ENCODE data around the gene CD19.
"Not testable (repeated sequence)": the region's sequence is repeated elsewhere in the genome, so short reads cannot be mapped to it uniquely, and the experiment has no call there.

Gene CD19

DNA sequence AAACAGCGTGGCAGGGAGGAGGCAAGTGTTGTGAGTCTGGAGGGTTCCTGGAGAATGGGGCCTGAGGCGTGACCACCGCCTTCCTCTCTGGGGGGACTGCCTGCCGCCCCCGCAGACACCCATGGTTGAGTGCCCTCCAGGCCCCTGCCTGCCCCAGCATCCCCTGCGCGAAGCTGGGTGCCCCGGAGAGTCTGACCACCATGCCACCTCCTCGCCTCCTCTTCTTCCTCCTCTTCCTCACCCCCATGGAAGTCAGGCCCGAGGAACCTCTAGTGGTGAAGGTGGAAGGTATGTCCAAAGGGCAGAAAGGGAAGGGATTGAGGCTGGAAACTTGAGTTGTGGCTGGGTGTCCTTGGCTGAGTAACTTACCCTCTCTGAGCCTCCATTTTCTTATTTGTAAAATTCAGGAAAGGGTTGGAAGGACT is at the start of gene CD19:
CD19 (plus strand) TSS at position 171 of the 425 bp plus-strand sequence; CDS start at position 201, 30 bp downstream.
- no peak for DNase-seq

DNA sequence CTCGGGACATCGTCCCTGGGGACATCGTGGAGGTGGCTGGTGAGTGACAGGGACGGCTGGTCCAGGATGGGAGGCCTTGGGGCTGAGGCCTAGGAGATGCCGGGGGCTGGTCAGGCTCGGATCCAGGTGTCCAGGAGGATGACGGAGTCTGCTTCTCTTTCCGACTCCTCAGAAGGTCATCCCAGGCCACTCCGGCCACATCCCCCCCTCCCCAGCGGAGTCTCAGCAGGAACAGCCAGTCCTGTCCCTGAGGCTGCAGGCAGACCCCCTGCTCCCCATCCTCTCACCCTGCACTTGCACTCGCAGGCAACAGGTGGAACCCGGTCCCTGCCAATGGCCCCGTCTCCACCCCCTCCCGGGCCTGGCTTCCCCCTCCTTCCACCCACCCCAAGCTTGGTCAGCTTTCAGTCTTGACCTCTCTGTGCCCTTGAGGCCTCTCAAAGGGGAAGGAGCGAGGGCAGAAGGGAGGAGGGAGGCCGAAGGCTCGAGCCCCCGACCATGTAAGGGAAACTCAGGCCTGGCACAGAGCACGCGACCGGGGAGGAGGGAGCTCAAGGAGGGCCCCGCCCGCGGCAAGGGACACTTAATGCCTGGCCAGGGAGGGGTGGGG is 49.1 kb upstream of the CD19 start:
- no peak for DNase-seq

- DNase-seq: no peak
Measured at GRCh38 chr16:28883221-28883996, 48.4 kb upstream of the CD19 start.

GRCh38 chr16:28884045-28884444 is 47.7 kb upstream of the CD19 start:
- DNase-seq: no peak

- no peak for DNase-seq
Measured at GRCh38 chr16:28886945-28887344, 44.8 kb upstream of the CD19 start.

DNA sequence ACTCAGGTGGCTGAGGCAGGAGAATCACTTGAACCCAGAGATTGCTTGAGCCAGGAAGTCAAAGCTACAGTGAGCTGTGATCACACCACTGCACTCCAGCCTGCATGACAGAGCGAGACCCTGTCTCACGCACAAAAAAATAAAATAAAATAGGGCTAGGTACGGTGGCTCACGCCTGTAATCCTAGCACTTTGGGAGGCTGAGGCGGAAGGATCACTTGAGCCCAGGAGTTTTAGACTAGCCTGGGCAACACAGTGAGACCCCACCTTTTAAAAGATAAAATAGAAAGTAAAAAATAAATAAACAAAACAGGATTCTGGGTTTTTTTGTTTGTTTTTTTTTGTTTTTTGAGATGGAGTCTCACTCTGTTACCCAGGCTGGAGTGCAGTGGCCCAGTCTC is 41.4 kb upstream of the CD19 start:
- not testable (repeated sequence) for DNase-seq

- no peak for DNase-seq
Measured at GRCh38 chr16:28891964-28892890, 39.5 kb upstream of the CD19 start.

- DNase-seq: no peak
Measured at GRCh38 chr16:28893291-28893690, 38.5 kb upstream of the CD19 start.

DNA sequence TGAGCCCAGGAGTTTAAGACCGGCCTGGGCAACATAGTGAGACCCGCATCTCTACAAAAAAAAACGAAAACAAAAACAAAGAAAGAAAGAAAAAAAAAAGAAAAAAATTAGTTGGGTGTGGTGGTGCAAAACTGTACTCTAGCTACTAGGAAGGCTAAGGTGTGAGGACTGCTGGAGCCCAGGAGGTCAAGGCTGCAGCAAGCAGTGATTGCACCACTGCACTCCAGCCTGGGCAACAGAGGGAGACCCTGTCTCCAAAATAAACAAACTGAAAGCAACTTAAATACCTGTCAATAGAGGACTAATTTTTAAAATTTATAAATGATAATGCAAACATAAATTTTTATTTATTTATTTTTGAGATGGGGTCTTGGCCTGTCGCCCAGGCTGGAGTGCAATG is 36.2 kb upstream of the CD19 start:
- DNase-seq: no peak

GRCh38 chr16:28897826-28898225 is 33.9 kb upstream of the CD19 start:
- no peak for DNase-seq

DNA sequence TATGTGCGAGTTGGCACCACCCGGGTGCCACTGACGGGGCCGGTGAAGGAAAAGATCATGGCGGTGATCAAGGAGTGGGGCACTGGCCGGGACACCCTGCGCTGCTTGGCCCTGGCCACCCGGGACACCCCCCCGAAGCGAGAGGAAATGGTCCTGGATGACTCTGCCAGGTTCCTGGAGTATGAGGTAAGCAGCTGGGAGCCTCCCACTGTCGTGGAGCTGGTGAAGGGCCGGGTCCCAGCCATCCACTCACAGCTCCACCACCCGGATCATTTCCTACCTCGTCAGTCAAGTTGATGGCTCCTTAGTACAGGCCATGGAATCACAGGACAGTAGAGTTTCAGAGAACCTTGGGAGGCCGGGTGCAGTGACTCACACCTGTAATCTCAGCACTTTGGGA is 33.5 kb upstream of the CD19 start:
- DNase-seq: no peak

DNA sequence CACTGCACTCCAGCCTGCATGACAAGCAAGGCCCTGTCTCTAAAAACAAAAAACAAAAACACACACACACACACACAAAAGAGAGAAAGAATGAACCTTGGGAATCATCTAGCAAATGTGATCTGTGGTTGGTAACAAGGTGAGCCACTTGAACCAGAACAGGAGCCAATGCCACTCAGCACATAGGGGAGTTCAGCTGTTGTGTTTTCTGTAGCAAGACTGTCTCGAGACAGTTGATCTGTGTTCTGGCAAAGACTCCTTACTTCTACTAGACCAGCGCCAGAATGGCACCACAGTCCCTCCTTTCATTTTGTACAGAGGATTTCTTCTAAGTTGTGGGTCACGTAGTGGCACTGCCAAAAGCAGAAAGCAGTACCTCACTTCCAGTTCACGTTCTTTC is 32.8 kb upstream of the CD19 start:
- DNase-seq: no peak

- DNase-seq: no peak
Measured at GRCh38 chr16:28899882-28900590, 31.7 kb upstream of the CD19 start.

- DNase-seq: no peak
Measured at GRCh38 chr16:28900601-28901000, 31.2 kb upstream of the CD19 start.

- DNase-seq: no peak
Measured at GRCh38 chr16:28901862-28902261, 29.9 kb upstream of the CD19 start.

GRCh38 chr16:28902909-28903308 is 28.9 kb upstream of the CD19 start:
- DNase-seq: no peak

GRCh38 chr16:28903344-28904042 is 28.3 kb upstream of the CD19 start:
- DNase-seq: no peak

- no peak for DNase-seq
Measured at GRCh38 chr16:28904363-28904762, 27.4 kb upstream of the CD19 start.

DNA sequence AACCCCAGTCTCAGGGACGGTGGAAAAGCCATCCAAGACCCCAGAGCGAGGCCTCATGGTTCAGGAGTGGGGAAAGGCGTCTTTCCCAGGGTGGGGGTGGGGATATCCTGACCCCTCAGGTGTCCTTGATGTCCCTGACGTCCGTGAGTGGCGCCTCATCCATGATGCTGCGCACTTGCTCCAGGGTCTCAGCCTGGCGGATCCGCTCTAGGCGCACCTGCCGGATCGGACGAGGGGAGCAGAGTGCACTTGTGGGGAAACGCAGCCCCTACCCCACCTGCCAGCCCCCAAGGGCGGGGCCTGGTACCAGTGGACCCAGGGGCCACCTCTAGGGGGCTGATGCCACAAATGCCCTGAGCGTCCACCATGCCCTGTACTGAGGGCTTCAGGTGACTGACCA is 26.9 kb upstream of the CD19 start:
- no peak for DNase-seq

- DNase-seq: no peak
Measured at GRCh38 chr16:28905229-28905754, 26.5 kb upstream of the CD19 start.

GRCh38 chr16:28905800-28906372 is 25.9 kb upstream of the CD19 start:
- DNase-seq: no peak
